Kidney (tissue), 14 donors: ENCODE measurements around the gene SIAH3. TPM values are rescaled to one million over a fixed set of nuclear protein-coding genes. Genes with fewer than 3 reads are reported as not detected.
A peak's percentile ranks its signal among the peaks of the same experiment; 100 is the strongest.

ENCODE experiments used
- DNase-seq, 5 donors: peaks; one replicate each; pipeline ENCODE4 v3.0.0-alpha.2; 2013 to 2020
- FAIRE-seq: peaks from 2 replicates; lab custom pipeline; 2012; peaks lifted over from hg19 to GRCh38; lab: Jason Lieb, UNC
- H3K27ac ChIP-seq, 2 donors: one replicate each; pipeline ENCODE4 v1.7.0; 2013; ENCODE audit warnings: low read depth in 2 of 2, low read length in 2 of 2, inconsistent platforms in 1 of 2
- H3K27me3 ChIP-seq: one replicate; pipeline ENCODE4 v1.7.1; 2013; ENCODE audit warnings: low read length, inconsistent platforms; ENCODE audit not compliant: control insufficient read depth, insufficient read depth
- H3K36me3 ChIP-seq, 3 donors: one replicate each; pipeline versions ENCODE4 v1.7.0 to v1.7.1; 2013; ENCODE audit warnings: low read length in 3 of 3, control low read depth in 1 of 3, inconsistent platforms in 1 of 3; ENCODE audit not compliant: insufficient read depth in 3 of 3, control insufficient read depth in 2 of 3
- H3K4me1 ChIP-seq, 3 donors: one replicate each; pipeline versions ENCODE4 v1.7.0 to v1.7.1; 2013; ENCODE audit warnings: low read length in 3 of 3, inconsistent platforms in 1 of 3, low read depth in 1 of 3; ENCODE audit not compliant: control insufficient read depth in 2 of 3, insufficient read depth in 2 of 3
- H3K4me3 ChIP-seq, 3 donors: one replicate each; pipeline versions ENCODE4 v1.7.0 to v1.8.1; 2013; ENCODE audit warnings: low read length in 3 of 3, control low read depth in 1 of 3, inconsistent platforms in 1 of 3
- H3K9ac ChIP-seq, 3 donors: one replicate each; pipeline versions ENCODE4 v1.7.0 to v1.7.1; 2013; ENCODE audit warnings: low read length in 3 of 3, control low read depth in 1 of 3, inconsistent platforms in 1 of 3
- H3K9me3 ChIP-seq, 3 donors: one replicate each; pipeline versions ENCODE4 v1.7.0 to v1.7.1; 2013; ENCODE audit warnings: low read length in 3 of 3, control low read depth in 1 of 3, inconsistent platforms in 1 of 3; ENCODE audit not compliant: control insufficient read depth in 2 of 3, insufficient read depth in 1 of 3
- intact Hi-C: fragments of 100-400 bp; cut with DNase I; formaldehyde crosslinking; loops from one replicate; pipeline ENCODE4 v1.11.1; 2022
- polyA plus RNA-seq: library from polyadenylated mRNA; stranded (reverse); fragments of 350-450 nt; fragmentation: Illumina TruSeq; extraction: RNeasy Lipid Tissue Mini Kit (QIAGEN cat#74804); gene quantifications from one replicate; pipeline ENCODE4 v1.2.3, GENCODE V29; 2014; ENCODE audit warnings: low read depth, low replicate concordance; ENCODE audit not compliant: insufficient read depth
- total RNA-seq: library from RNA; stranded (reverse); fragmentation: NEBNext Ultra II Directional; extraction: Animal tissue kit (Norgen Biotek cat#: 25700); gene quantifications from one replicate; pipeline ENCODE4 v1.2.1, GENCODE V29; 2021
- TF ChIP-seq, protein P1 (sequence below): IDR thresholded peaks from 3 replicates; pipeline ENCODE4 v1.5.1; 2012; ENCODE audit warnings: mild to moderate bottlenecking, moderate library complexity, borderline replicate concordance; ENCODE audit not compliant: insufficient read depth; ENCODE audit errors: extremely low read depth
- donor health status: control.
- donor health status: control.
- donor health status: control.
- donor health status: control.
- donor health status: control.
- donor health status: DM: yes; HTN: yes; CAD: no.
- donor health status: Normal renal cell carcinoma (clear cell type).

Gene SIAH3
- total and polyA plus RNA-seq, 2 donors from 2014 or later: 0.03 to 0.41 TPM

DNA sequence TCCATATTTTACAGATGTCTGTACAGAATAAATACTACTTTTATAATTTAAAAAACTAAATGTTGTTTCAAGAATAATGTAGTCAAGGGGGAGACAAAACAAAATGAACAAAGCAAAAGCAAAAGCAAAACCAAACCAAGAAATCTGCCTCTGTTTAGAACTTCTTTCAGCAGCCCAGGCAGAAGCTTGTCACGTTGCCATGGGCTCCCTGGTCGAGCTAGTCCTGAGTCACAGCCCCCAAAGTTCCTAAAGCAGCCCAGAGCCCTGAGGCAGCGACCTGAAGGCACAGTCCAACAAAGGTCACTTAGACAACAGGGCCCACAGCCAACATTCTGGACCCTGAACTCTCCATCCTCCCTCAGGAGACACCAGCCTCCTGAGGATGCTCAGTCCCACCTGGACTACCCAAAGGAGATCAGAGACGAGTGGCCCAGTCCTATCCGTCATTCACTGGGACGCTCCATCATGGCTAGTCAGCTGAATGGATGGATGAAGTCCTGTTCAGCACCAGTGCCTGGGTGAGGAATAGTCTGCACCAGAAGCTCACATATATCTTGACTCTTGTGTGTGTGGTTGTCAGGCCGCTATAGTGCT lies 41.7 kb downstream of the SIAH3 start:
- intact Hi-C loops: no loop called here
- TF ChIP-seq, protein P1, sequence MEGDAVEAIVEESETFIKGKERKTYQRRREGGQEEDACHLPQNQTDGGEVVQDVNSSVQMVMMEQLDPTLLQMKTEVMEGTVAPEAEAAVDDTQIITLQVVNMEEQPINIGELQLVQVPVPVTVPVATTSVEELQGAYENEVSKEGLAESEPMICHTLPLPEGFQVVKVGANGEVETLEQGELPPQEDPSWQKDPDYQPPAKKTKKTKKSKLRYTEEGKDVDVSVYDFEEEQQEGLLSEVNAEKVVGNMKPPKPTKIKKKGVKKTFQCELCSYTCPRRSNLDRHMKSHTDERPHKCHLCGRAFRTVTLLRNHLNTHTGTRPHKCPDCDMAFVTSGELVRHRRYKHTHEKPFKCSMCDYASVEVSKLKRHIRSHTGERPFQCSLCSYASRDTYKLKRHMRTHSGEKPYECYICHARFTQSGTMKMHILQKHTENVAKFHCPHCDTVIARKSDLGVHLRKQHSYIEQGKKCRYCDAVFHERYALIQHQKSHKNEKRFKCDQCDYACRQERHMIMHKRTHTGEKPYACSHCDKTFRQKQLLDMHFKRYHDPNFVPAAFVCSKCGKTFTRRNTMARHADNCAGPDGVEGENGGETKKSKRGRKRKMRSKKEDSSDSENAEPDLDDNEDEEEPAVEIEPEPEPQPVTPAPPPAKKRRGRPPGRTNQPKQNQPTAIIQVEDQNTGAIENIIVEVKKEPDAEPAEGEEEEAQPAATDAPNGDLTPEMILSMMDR: no peak
- H3K4me3 ChIP-seq: no peak overlapping the region

DNA sequence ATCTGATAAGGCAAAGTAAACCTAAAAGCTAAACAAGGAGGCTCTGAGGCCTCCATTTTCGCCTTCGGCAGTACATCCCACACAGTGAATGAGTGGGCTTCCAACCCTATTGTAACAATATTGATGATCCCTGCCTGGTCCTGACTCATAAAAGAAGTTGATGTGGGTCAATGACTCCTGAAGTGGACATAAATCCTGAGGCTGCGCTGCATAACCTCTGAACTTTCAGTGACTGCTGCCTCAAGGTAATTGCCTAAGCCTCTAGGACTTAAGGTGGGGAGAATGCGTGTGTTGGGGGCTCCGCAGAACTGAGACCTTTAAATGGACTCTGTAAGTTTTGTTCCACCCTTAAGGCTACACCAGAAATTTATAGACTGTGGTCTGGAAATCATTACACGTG lies 42.6 kb downstream of the SIAH3 start:
- Histone ChIP-seq H3K36me3 (no peaks in the 10 kb centered on the region), H3K9ac (no peak overlapping the region), H3K4me1 (no peaks in the 10 kb centered on the region), H3K27me3 (no peaks in the 10 kb centered on the region), H3K9me3 (no peaks in the 10 kb centered on the region), H3K4me3 (no peak overlapping the region), H3K27ac (no peak overlapping the region)
- TF ChIP-seq, protein P1: no peak
- FAIRE-seq (no peak), DNase-seq (peak in 3 of 5 donors; percentile 41 to 61 (median 49))
- intact Hi-C loops: no loop called here

More for the DNA sequence above, 41.7 kb downstream of the SIAH3 start:
- Histone ChIP-seq H3K9me3 (no peaks in the 10 kb centered on the region), H3K36me3 (no peaks in the 10 kb centered on the region), H3K27ac (no peak overlapping the region), H3K27me3 (no peaks in the 10 kb centered on the region), H3K4me1 (no peaks in the 10 kb centered on the region), H3K9ac (no peak overlapping the region)
- DNase-seq (no peak), FAIRE-seq (no peak)

DNA sequence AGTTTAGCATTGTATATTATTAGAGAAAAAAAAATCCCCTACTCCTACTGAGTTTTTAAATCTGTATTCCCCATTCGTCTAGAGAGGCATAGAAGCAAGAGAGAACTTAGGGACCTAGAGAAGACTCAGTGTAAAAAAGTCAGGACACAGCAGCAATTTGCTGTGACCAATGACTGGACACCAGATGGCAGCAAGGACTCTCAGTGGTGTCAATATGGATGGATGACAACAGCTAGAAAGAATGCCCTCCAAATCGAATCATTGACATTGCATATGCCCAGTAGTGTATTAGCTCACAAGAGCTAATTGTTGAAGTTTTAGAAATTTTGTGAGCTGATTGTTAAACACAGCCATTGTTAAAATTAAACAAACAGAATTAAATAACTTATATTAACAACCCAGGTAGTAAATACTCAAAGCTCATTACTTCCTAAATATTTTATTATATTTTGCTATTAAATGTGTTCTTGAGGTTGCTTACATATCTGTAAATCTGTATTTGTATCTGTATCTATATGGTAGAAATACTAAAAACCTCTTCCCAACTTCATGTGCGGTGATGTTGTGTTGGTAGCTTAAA lies 43.9 kb downstream of the SIAH3 start:
- DNase-seq: peak in 2 of 5 donors; percentile 44 to 65
- Histone ChIP-seq H3K4me1 (no peaks in the 10 kb centered on the region), H3K9me3 (no peaks in the 10 kb centered on the region), H3K9ac (no peak overlapping the region), H3K36me3 (no peaks in the 10 kb centered on the region), H3K27ac (no peak overlapping the region), H3K27me3 (no peaks in the 10 kb centered on the region), H3K4me3 (no peak overlapping the region)
- intact Hi-C loops: no loop called here
- TF ChIP-seq, protein P1: peak; percentile 54
- FAIRE-seq: peak; percentile 8

DNA sequence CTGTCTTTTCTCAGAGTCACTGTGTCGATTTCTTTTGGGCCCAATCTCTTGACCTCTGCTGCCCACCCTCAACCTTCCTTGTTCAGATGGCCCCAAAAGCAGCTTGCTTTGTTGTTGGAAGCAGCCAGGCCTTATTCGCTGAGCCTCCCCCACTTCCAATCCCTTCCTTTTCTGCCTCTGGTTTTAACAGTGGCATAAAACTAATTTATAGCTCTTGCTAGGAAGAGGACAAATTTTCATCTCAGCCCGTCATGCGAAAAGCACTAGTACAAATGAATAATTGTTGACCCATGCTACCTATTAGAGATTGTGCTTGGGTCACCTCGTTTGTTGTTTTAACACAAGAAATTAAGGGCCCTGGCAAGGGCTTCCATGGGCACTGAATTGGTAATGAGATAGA lies 51.1 kb downstream of the SIAH3 start:
- no peak overlapping the region for H3K4me3 ChIP-seq
- intact Hi-C loops: no loop called here
- H3K4me1 ChIP-seq: no peaks in the 10 kb centered on the region
- no peak for FAIRE-seq
- no peaks in the 10 kb centered on the region for H3K36me3 ChIP-seq
- H3K9me3 ChIP-seq: no peaks in the 10 kb centered on the region
- DNase-seq: peak in 2 of 5 donors; percentile 50 to 64
- no peak overlapping the region for H3K27ac ChIP-seq
- no peak overlapping the region for H3K9ac ChIP-seq
- no peaks in the 10 kb centered on the region for H3K27me3 ChIP-seq
- TF ChIP-seq, protein P1: no peak
